GM23248 (cell line): ENCODE data around the gene CALB2. TPM values are rescaled to one million over a fixed set of nuclear protein-coding genes. Genes with fewer than 3 reads are reported as not detected.

Experiments
- DNase-seq: peaks from one replicate; pipeline ENCODE4 v3.0.0-alpha.2; 2015
- H2AFZ ChIP-seq: fragments of 200-600 bp; sonication (generic); 2 replicates; pipeline ENCODE4 v1.6.1; 2016; ENCODE audit warnings: antibody characterized with exemption
- H3F3A ChIP-seq: fragments of 200-600 bp; sonication (generic); 2 replicates; pipeline ENCODE4 v1.6.1; 2016; ENCODE audit warnings: mild to moderate bottlenecking, antibody characterized with exemption, mixed run types; ENCODE audit not compliant: insufficient read depth
- H3K27ac ChIP-seq: fragments of 200-600 bp; sonication (generic); 2 replicates; pipeline ENCODE4 v1.5.1; 2016; ENCODE audit warnings: mild to moderate bottlenecking
- H3K27me3 ChIP-seq: fragments of 200-600 bp; sonication (generic); replicated peaks from 2 replicates; pipeline ENCODE4 v1.6.1; 2016; ENCODE audit warnings: mild to moderate bottlenecking; ENCODE audit not compliant: insufficient read depth
- H3K36me3 ChIP-seq: fragments of 200-600 bp; sonication (generic); 2 replicates; pipeline ENCODE4 v1.6.1; 2016; ENCODE audit warnings: low read depth, mild to moderate bottlenecking
- H3K4me1 ChIP-seq: fragments of 200-600 bp; sonication (generic); 2 replicates; pipeline ENCODE4 v1.6.1; 2016; ENCODE audit warnings: mild to moderate bottlenecking; ENCODE audit not compliant: insufficient read depth
- H3K4me2 ChIP-seq: fragments of 200-600 bp; sonication (generic); one replicate; pipeline ENCODE4 v1.6.1; 2016; ENCODE audit warnings: mild to moderate bottlenecking; ENCODE audit not compliant: unreplicated experiment
- H3K4me3 ChIP-seq: fragments of 200-600 bp; sonication (generic); 2 replicates; pipeline ENCODE4 v1.5.1; 2016; ENCODE audit warnings: mild to moderate bottlenecking
- H3K79me2 ChIP-seq: fragments of 200-600 bp; sonication (generic); 2 replicates; pipeline ENCODE4 v1.6.1; 2016; ENCODE audit warnings: mild to moderate bottlenecking; ENCODE audit not compliant: insufficient read depth
- H3K9ac ChIP-seq: fragments of 200-600 bp; sonication (generic); 2 replicates; pipeline ENCODE4 v1.6.1; 2016; ENCODE audit warnings: mild to moderate bottlenecking
- H3K9me2 ChIP-seq: fragments of 200-600 bp; sonication (generic); 2 replicates; pipeline ENCODE4 v1.6.1; 2016; ENCODE audit warnings: mixed run types, mild to moderate bottlenecking, moderate library complexity; ENCODE audit not compliant: insufficient read depth
- H3K9me3 ChIP-seq: fragments of 200-600 bp; sonication (generic); one replicate; pipeline ENCODE4 v1.6.1; 2017; ENCODE audit warnings: low read depth
- H4K20me1 ChIP-seq: fragments of 200-600 bp; sonication (generic); 2 replicates; pipeline ENCODE4 v1.6.0; 2016; ENCODE audit not compliant: insufficient read depth
- EZH2 ChIP-seq: fragments of 200-600 bp; sonication (generic); IDR thresholded peaks from 2 replicates; pipeline ENCODE4 v1.6.1; 2018; ENCODE audit warnings: antibody characterized with exemption, mild to moderate bottlenecking; ENCODE audit not compliant: insufficient read depth, poor library complexity, severe bottlenecking
- EZH2phosphoT487 ChIP-seq: fragments of 200-600 bp; sonication (generic); IDR thresholded peaks from 2 replicates; pipeline ENCODE4 v1.6.1; 2018; ENCODE audit warnings: antibody characterized with exemption, moderate library complexity, mild to moderate bottlenecking, low read depth; ENCODE audit not compliant: insufficient read depth
- WGBS, 2 experiments: methylation state at CpG; one replicate each; pipeline ENCODE4 v1.1.6; 2015 to 2017; ENCODE audit warnings: low lambda C conversion rate in 2 of 2, low coverage in 1 of 2; ENCODE audit errors: missing lambda C conversion rate in 2 of 2; 5-methylcytosine and 5-hydroxymethylcytosine counted together
- in situ Hi-C: fragments of 300-500 bp; cut with MboI; formaldehyde crosslinking; loops from 2 replicates; pipeline ENCODE4 v1.15.0; 2020
- polyA plus RNA-seq: library from polyadenylated mRNA; unstranded; fragments of >200 nt; fragmentation: Nextera tagmentation; extraction: Ambion mirVana; gene quantifications from 2 replicates; pipeline ENCODE4 v1.2.1, GENCODE V29; 2016
- total RNA-seq: library from RNA; depleted of rRNA; stranded (reverse); fragments of >200 nt; shearing (Covaris generic); gene quantifications from 2 replicates; pipeline ENCODE4 v1.2.3, GENCODE V29; 2014

The CALB2 gene
- total and polyA plus RNA-seq, 2 experiments from 2014 or later = 1.2 to 1.8 TPM

DNA sequence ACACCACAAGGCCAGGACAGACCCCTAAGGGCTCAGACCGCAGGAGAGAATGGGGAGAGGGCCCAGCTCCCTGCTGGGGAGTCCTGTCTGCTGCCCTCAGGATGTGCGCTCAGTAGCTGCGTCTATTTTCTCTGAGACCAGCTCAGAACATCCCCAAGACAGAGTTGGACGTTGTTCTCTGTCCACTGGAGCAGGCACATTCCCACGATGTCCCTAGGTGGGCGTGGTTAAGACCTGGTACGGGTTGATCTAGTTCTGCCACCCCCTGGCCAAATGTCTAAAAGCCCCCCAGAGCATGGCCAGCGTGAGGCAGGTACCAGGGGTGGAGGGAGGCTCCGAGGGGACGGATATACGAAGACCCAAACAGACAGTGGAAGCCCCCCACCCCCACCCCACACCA, 842 bp upstream of the CALB2 start:
- no peak overlapping the region for H3K4me3 ChIP-seq
- peaks cover 18% of the 10 kb centered on the region for H3K4me1 ChIP-seq
- in situ Hi-C loops = no loop called here
- no peaks in the 10 kb centered on the region for H3K9me2 ChIP-seq
- H3K9me3 ChIP-seq = no peaks in the 10 kb centered on the region
- H4K20me1 ChIP-seq = no peaks in the 10 kb centered on the region
- no peak overlapping the region for H3K9ac ChIP-seq
- WGBS, 2 experiments = 14 to 18% methylated on average over 11 of the region's 11 CpGs
- H3K27ac ChIP-seq = no peak overlapping the region
- no peaks in the 10 kb centered on the region for H3K36me3 ChIP-seq
- H3K27me3 ChIP-seq = 0 out of 2 replicates have a peak, but pooled peaks cover 8% of the 10 kb centered on the region
- H3F3A ChIP-seq = peaks cover 11% of the 10 kb centered on the region
- no peak for TF ChIP-seq EZH2
- TF ChIP-seq EZH2phosphoT487 = no peak
- no peaks in the 10 kb centered on the region for H3K79me2 ChIP-seq
- H2AFZ ChIP-seq = peak overlapping the region; percentile 64; the same call in 1 of the 2 replicates
- DNase-seq = peak; percentile 13
- no peak overlapping the region for H3K4me2 ChIP-seq

DNA sequence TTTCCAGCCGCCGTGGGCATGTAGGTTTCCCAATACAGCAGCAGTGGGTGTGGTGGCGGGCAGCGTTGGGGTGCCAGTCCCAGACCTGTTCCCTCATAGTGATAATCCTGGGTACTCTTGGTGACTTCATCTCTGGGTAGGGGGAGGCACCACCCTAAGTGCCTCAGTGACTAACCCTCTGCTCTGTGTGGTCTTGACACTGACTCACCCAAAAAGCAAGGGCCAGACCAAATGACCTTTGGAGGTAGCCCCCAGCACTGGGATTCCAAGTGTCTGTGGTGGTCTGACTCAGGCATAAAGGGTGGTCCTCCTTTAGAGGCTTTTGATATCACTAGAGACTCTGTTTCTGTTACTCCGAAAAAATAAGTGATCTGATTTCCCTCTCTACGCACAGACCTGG, 908 bp downstream of the CALB2 start:
- H3K4me3 ChIP-seq = no peak overlapping the region
- H3K9ac ChIP-seq = no peak overlapping the region
- no peak for TF ChIP-seq EZH2phosphoT487
- no peak for TF ChIP-seq EZH2
- peaks cover 11% of the 10 kb centered on the region for H3F3A ChIP-seq
- H3K79me2 ChIP-seq = no peaks in the 10 kb centered on the region
- no peak overlapping the region for H2AFZ ChIP-seq
- no peak overlapping the region for H3K27ac ChIP-seq
- H3K27me3 ChIP-seq = 0 out of 2 replicates have a peak, but pooled peaks cover 8% of the 10 kb centered on the region
- in situ Hi-C loops = no loop called here
- H3K4me1 ChIP-seq = peaks cover 18% of the 10 kb centered on the region
- 85 to 91% methylated on average over 6 of the region's 6 CpGs for WGBS, 2 experiments
- no peaks in the 10 kb centered on the region for H4K20me1 ChIP-seq
- H3K36me3 ChIP-seq = no peaks in the 10 kb centered on the region
- no peaks in the 10 kb centered on the region for H3K9me3 ChIP-seq
- no peaks in the 10 kb centered on the region for H3K9me2 ChIP-seq
- no peak overlapping the region for H3K4me2 ChIP-seq
- peak; percentile 8 for DNase-seq

DNA sequence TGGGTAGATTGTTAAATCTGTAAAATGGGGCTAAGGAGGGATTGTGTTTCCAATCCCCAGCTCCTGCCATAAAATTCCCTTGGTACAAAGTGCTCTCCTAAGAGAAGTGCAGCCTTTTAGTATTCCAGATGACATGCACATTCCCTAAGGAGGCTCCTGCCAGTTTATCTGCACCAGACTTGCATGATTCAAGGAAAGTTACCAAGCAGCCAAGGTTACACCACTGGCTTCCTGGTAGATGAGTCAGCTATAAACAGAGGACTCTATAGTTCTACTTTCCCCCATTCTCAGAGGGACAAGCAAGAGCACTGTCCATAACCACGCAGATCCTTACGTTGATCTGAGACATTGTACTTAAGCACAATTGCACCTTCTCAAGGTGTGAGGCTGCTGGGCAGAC, 1.9 kb downstream of the CALB2 start:
- Histone ChIP-seq H3K4me2 (no peak overlapping the region), H2AFZ (no peak overlapping the region), H3F3A (peaks cover 11% of the 10 kb centered on the region), H3K4me1 (peaks cover 18% of the 10 kb centered on the region), H3K9ac (no peak overlapping the region), H3K27me3 (0 out of 2 replicates have a peak, but pooled peaks cover 8% of the 10 kb centered on the region), H3K4me3 (no peak overlapping the region), H3K9me2 (no peaks in the 10 kb centered on the region), H3K36me3 (no peaks in the 10 kb centered on the region), H3K27ac (no peak overlapping the region), H4K20me1 (no peaks in the 10 kb centered on the region), H3K9me3 (no peaks in the 10 kb centered on the region), H3K79me2 (no peaks in the 10 kb centered on the region)
- DNase-seq = peak; percentile 95
- 52 to 65% methylated on average over 2 of the region's 2 CpGs for WGBS, 2 experiments
- TF ChIP-seq EZH2phosphoT487 (no peak), EZH2 (no peak)
- in situ Hi-C loops = no loop called here

DNA sequence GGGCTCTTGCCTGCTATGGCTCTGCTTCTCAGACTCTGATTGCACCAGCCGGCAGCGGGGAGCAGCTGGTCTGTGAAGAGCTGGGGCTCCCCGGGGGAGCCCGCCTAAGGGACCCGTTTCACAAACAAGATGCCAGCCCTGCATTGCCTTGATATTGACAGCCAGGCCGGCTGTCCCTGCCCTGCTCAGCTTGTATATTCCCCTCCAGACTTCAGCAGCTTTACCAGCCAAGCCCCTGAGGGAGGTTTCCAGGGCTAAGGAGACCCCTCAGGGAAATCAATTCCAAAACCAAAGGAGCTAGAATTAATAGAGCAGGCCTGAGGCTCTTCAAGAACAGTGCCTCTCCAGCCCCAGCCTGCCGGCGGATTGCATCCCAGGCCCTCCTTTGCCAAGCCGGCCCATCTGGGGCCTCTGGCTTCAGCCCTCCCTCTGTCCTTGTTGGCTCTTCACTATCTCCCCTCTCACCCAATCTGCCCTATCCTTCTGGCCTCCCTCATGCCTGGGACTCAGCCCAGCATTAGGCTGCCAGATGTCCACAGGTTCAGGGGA, 5.7 kb downstream of the CALB2 start:
- WGBS, 2 experiments = 61 to 64% methylated on average over 9 of the region's 9 CpGs
- Histone ChIP-seq H3K9me3 (no peaks in the 10 kb centered on the region), H3K27me3 (no peaks in the 10 kb centered on the region), H2AFZ (no peak overlapping the region), H3K36me3 (no peaks in the 10 kb centered on the region), H4K20me1 (no peaks in the 10 kb centered on the region), H3K27ac (no peak overlapping the region), H3F3A (peaks cover 11% of the 10 kb centered on the region), H3K9ac (no peak overlapping the region), H3K4me1 (peaks cover 13% of the 10 kb centered on the region), H3K9me2 (no peaks in the 10 kb centered on the region), H3K4me2 (no peak overlapping the region), H3K79me2 (no peaks in the 10 kb centered on the region), H3K4me3 (no peak overlapping the region)
- TF ChIP-seq EZH2phosphoT487 = no peak
- TF ChIP-seq EZH2 = no peak
- DNase-seq = no peak
- in situ Hi-C loops = no loop called here

DNA sequence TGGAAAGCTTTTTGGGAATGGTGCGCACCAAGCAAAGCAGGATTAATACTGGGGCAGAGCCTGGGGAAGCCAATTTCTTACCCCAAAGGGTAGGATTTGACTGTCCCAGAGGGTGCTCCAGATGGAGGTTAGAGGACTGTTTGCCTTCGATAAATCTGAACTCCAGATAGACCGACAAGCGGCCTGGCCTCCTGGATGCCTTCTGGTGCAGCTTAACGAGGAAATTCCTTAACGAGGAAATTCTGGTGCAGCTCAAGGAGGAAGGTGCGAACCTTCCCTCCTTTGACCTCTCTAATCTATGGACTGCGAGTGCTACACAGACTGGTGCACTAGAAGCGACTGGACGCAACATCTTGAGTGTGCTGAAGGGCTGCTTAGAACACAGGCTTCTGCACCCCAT, 6.5 kb downstream of the CALB2 start:
- Histone ChIP-seq H3K9me2 (no peaks in the 10 kb centered on the region), H3K36me3 (no peaks in the 10 kb centered on the region), H4K20me1 (no peaks in the 10 kb centered on the region), H3F3A (peaks cover 3% of the 10 kb centered on the region), H3K4me1 (peaks cover 9% of the 10 kb centered on the region), H3K9me3 (no peaks in the 10 kb centered on the region), H3K79me2 (no peaks in the 10 kb centered on the region), H2AFZ (no peak overlapping the region), H3K4me2 (no peak overlapping the region), H3K27ac (no peak overlapping the region), H3K27me3 (no peaks in the 10 kb centered on the region), H3K9ac (no peak overlapping the region), H3K4me3 (no peak overlapping the region)
- in situ Hi-C loops = no loop called here
- no peak for TF ChIP-seq EZH2
- no peak for DNase-seq
- WGBS, 2 experiments = 74 to 79% methylated on average over 10 of the region's 10 CpGs
